ENCODE results near the gene SMAP1. TPM values are rescaled to one million over a fixed set of nuclear protein-coding genes. Genes with fewer than 3 reads are reported as not detected.

SMAP1 gene
- total RNA-seq, 4 donors from 2014 or later: 29.4 to 36.6 (median 35.8) TPM

- Histone ChIP-seq H3K27me3 (no peaks in the 10 kb centered on the region), H3K27ac (no peak overlapping the region), H3K9me3 (no peaks in the 10 kb centered on the region), H3K4me3 (no peak overlapping the region), H3K36me3 (no peaks in the 10 kb centered on the region), H3K4me1 (peaks cover 0 to 10% of the 10 kb centered on the region in 2 donors)
- in situ Hi-C loops (cut with MboI; ENCODE audit: low sequenced_read_pairs in 4 of 4): no loop called here
- TF ChIP-seq CTCF (IDR thresholded peaks at IDR 0.05 in 4 of 5, conservative IDR thresholded peaks at IDR 0.05 in 1 of 5) (no peak), POLR2A (IDR thresholded peaks at IDR 0.05) (no peak)
- DNase-seq: no peak
- intact Hi-C loops (cut with DNase I; ENCODE audit: low total_unique reads): no loop called here
- ATAC-seq: no peak
Measured at GRCh38 chr6:70831427-70831826, 163.7 kb downstream of the SMAP1 start.

DNA sequence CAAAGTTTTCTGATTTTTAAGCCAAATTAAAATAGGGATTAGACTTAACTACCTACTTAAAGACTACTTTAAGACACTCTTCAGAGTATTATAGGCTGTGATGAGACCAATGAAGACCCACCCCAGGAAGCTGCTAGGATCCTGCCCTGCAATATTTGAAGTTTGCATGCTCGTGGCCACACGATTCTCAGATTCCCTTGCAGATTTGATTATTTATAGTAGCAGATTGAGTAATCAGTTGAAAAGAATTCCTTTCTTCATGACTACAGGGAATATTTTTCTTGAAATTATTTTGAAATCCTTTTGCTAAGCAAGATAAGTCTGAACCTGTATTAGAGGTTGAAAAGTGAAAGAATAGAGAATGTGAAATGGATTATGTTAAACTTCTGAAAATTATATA is 166.8 kb downstream of the SMAP1 start:
- DNase-seq (no peak), ATAC-seq (no peak)
- H3K4me3 ChIP-seq: no peak overlapping the region
- no peaks in the 10 kb centered on the region for H3K9me3 ChIP-seq
- H3K36me3 ChIP-seq: no peaks in the 10 kb centered on the region
- H3K27me3 ChIP-seq: no peaks in the 10 kb centered on the region
- peaks cover 15 to 21% of the 10 kb centered on the region in 2 donors for H3K4me1 ChIP-seq
- no peak overlapping the region for H3K27ac ChIP-seq
- TF ChIP-seq CTCF (IDR thresholded peaks at IDR 0.05 in 4 of 5, conservative IDR thresholded peaks at IDR 0.05 in 1 of 5): no peak
- TF ChIP-seq POLR2A (IDR thresholded peaks at IDR 0.05): no peak
- intact Hi-C loops (cut with DNase I; ENCODE audit: low total_unique reads) (no loop called here), in situ Hi-C loops (cut with MboI; ENCODE audit: low sequenced_read_pairs in 4 of 4) (no loop called here)

GRCh38 chr6:70838907-70839285 is 171.2 kb downstream of the SMAP1 start:
- DNase-seq (no peak), ATAC-seq (no peak)
- Histone ChIP-seq H3K27ac (no peak overlapping the region), H3K9me3 (no peaks in the 10 kb centered on the region), H3K36me3 (no peaks in the 10 kb centered on the region), H3K4me1 (peaks cover 15 to 19% of the 10 kb centered on the region in 2 donors), H3K27me3 (no peaks in the 10 kb centered on the region), H3K4me3 (no peak overlapping the region)
- in situ Hi-C loops (cut with MboI; ENCODE audit: low sequenced_read_pairs in 4 of 4) (no loop called here), intact Hi-C loops (cut with DNase I; ENCODE audit: low total_unique reads) (no loop called here)
- no peak for TF ChIP-seq CTCF (IDR thresholded peaks at IDR 0.05 in 4 of 5, conservative IDR thresholded peaks at IDR 0.05 in 1 of 5)
- TF ChIP-seq POLR2A (IDR thresholded peaks at IDR 0.05): no peak

DNA sequence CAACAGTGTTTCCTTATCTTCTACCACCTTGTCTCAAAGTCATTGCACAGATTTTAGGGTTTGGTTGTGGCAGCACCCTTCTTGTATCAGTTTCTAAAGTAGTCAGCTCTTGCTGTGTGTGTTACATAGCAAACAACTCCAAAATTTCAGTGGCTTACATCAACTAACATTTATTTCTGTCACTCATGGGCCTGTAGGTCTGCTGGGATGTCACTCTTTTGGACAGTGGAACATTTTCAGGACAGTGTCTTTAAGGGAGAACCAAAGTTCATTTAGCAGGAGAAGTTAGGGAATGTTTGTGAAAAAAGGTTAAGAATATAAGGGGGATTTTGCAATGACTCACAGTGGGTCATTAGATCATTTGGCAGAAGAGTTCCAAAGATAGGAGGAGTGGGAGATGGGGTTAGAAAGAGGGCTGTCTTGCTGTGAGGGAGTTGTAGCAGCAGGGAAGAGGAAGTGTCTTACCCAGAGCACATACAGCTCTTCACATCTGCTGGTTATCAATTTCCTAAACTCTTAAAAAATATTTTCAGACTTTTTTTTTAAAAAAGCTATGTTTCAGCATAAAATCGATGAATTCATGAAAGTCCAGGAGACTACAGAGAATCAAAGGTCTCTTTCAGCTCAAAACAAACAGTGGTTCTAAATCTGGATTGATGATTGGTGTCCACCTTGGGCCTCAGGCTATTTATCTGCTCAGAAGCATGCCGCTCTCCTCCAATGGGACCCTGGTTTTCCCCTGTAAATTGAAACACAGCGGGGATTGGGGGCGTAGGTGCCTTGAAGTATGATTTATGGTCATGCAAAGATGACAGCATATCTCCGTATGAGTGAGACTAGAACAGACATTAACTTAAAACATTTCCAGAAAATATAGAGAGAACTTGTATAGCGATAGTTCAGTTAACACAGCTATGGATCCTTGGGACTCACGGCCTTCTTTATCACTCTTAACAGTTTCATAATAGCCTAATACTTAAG is 171.9 kb downstream of the SMAP1 start:
- H3K27ac ChIP-seq: no peak overlapping the region
- H3K4me1 ChIP-seq: peaks cover 12 to 15% of the 10 kb centered on the region in 2 donors
- no peaks in the 10 kb centered on the region for H3K36me3 ChIP-seq
- no peak for ATAC-seq
- no peak for TF ChIP-seq CTCF (IDR thresholded peaks at IDR 0.05 in 4 of 5, conservative IDR thresholded peaks at IDR 0.05 in 1 of 5)
- no peak for TF ChIP-seq POLR2A (IDR thresholded peaks at IDR 0.05)
- H3K4me3 ChIP-seq: no peak overlapping the region
- no peaks in the 10 kb centered on the region for H3K9me3 ChIP-seq
- DNase-seq: no peak
- H3K27me3 ChIP-seq: no peaks in the 10 kb centered on the region
- intact Hi-C loops (cut with DNase I; ENCODE audit: low total_unique reads) (no loop called here), in situ Hi-C loops (cut with MboI; ENCODE audit: low sequenced_read_pairs in 4 of 4) (no loop called here)
